Measurements from ENCODE around the gene SH3BGRL3. TPM values are rescaled to one million over a fixed set of nuclear protein-coding genes. Genes with fewer than 3 reads are reported as not detected.

The SH3BGRL3 gene
- total and polyA plus RNA-seq, 2 of the 13 experiments (the other 11 are each of a cell fraction or from before 2014, with no cell fraction given) = 11.4 to 12.2 TPM

DNA sequence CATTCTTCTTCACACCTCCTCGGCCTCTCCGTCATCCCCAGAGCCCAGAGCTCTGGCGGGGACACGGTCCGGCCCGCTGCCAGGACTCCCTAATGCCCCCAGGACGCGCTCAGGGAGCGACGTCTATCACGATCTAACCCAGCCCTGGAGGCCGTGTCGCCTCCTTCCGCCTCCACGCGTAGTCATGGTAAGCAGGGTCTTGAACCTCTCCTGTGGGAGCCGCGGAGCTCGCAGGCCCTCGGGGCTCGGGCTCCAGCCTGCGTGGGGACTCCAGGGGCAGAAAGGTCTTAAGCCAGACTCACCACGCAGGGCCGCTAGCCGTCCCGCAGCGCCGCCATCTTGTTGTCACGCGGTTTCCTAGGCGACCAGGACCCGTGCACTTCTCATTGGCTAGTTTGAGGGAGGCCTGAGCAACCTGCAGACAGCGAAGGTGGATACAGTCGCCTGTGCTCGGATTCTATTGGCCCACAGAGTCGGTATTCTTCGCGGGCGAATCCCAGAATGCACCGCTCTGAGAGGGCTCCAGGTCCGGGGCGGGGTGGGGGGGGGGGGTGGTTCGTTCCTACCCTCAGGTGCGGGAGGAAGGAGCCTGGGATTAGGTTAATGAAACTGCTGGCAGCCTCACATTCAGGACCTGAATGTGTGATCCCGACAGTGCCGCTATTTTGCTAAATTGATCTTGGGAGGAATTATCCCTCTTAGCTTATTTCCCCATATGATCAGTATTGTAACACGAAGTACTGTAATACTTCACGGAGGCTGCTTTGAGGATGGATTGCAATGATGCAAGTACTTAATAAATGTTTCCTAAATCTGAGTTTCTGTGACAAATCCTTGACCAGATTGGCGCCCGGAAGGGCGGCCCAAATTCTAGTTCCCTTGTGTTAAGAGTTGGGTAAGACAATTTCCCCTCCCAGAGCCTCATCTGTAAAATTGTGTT is 26.7 kb downstream of the SH3BGRL3 start, which contains the start of gene UBXN11 (continued):
- TF ChIP-seq, protein P1, sequence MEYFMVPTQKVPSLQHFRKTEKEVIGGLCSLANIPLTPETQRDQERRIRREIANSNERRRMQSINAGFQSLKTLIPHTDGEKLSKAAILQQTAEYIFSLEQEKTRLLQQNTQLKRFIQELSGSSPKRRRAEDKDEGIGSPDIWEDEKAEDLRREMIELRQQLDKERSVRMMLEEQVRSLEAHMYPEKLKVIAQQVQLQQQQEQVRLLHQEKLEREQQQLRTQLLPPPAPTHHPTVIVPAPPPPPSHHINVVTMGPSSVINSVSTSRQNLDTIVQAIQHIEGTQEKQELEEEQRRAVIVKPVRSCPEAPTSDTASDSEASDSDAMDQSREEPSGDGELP (IDR thresholded peaks at IDR 0.05; ENCODE audit: borderline replicate concordance, low read depth) = no peak
- TF ChIP-seq SYNCRIP (IDR thresholded peaks at IDR 0.05; ENCODE audit: insufficient read depth, low read depth, low read length) (no peak), SP1 (IDR thresholded peaks at IDR 0.05) (no peak), SP1 (CRISPR knock-in tag; IDR thresholded peaks at IDR 0.05) (no peak), FOXC1 (CRISPR knock-in tag; IDR thresholded peaks at IDR 0.05; ENCODE audit: borderline replicate concordance) (no peak), ZNF124 (CRISPR knock-in tag; IDR thresholded peaks at IDR 0.05) (no peak), LRRFIP1 (CRISPR knock-in tag; conservative IDR thresholded peaks at IDR 0.05) (no peak), ZNF460 (CRISPR knock-in tag; IDR thresholded peaks at IDR 0.05; ENCODE audit: borderline replicate concordance) (no peak), ATF5 (CRISPR knock-in tag; IDR thresholded peaks at IDR 0.05; ENCODE audit: low read depth) (no peak), SRY (CRISPR knock-in tag; IDR thresholded peaks at IDR 0.05) (no peak), ZNF513 (CRISPR knock-in tag; conservative IDR thresholded peaks at IDR 0.05) (no peak), MXI1 (IDR thresholded peaks at IDR 0.05; ENCODE audit: borderline replicate concordance, low read depth, low read length) (peak; percentile 94; the same call in 2 of the 3 replicates), SMAD9 (CRISPR knock-in tag; IDR thresholded peaks at IDR 0.05) (no peak), ZNF768 (CRISPR knock-in tag; IDR thresholded peaks at IDR 0.05) (peak; percentile 37; the same call in 1 of the 2 replicates), KAT2B (IDR thresholded peaks at IDR 0.05; ENCODE audit: borderline replicate concordance, low read depth, low read length) (no peak), ZFY (CRISPR knock-in tag; IDR thresholded peaks at IDR 0.05) (peak; percentile 81), ZNF75D (CRISPR knock-in tag; IDR thresholded peaks at IDR 0.05; ENCODE audit: borderline replicate concordance) (no peak)
- TF ChIP-seq, protein P2, sequence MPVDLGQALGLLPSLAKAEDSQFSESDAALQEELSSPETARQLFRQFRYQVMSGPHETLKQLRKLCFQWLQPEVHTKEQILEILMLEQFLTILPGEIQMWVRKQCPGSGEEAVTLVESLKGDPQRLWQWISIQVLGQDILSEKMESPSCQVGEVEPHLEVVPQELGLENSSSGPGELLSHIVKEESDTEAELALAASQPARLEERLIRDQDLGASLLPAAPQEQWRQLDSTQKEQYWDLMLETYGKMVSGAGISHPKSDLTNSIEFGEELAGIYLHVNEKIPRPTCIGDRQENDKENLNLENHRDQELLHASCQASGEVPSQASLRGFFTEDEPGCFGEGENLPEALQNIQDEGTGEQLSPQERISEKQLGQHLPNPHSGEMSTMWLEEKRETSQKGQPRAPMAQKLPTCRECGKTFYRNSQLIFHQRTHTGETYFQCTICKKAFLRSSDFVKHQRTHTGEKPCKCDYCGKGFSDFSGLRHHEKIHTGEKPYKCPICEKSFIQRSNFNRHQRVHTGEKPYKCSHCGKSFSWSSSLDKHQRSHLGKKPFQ (CRISPR knock-in tag; IDR thresholded peaks at IDR 0.05; ENCODE audit: insufficient replicate concordance) = no peak
